ENCODE measurements around the gene ROPN1B.
"Not testable (repeated sequence)": the region's sequence is repeated elsewhere in the genome, so short reads cannot be mapped to it uniquely, and the experiment has no call there.

ROPN1B gene

DNA sequence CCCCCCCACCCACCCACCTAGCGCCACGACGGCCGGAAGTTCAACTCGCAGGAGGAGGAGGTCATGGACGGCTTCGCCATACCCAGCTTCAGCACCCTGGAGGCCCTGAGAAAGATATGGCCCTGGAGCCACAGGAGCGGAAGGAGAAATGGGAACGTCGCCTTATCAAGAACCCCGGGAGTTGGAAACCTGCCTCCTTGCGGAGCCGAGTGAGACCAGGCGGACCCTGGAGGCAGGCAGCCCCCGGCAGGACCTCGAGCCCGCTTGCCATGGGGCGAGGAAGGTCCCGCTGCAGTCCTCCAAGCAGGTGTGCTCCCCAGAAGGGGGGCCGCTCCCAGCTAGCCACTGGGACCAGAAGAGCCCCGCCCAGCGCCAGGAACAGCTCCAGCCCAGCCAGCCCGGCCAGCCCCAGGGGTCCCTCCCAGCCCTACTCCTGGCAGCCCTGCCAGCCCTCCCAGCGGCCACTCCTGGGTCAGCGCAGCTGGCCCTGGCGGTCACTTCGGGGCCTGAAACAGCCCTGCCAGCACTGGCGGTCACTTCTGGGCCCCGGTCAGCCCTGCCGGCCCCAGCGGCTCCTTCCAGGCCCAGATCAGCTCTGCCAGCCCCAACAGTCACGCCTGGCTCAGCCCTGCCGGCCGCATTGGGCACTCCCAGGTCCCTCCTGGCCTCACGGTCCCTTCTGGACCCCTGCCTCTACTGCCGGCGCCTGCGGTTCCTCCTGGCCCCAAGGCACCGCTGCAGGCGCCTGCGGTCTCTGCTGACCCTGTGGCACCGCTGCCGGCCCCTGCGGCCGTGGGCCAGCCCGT is 10.3 kb upstream of the ROPN1B start:
- DNase-seq: no peak

DNA sequence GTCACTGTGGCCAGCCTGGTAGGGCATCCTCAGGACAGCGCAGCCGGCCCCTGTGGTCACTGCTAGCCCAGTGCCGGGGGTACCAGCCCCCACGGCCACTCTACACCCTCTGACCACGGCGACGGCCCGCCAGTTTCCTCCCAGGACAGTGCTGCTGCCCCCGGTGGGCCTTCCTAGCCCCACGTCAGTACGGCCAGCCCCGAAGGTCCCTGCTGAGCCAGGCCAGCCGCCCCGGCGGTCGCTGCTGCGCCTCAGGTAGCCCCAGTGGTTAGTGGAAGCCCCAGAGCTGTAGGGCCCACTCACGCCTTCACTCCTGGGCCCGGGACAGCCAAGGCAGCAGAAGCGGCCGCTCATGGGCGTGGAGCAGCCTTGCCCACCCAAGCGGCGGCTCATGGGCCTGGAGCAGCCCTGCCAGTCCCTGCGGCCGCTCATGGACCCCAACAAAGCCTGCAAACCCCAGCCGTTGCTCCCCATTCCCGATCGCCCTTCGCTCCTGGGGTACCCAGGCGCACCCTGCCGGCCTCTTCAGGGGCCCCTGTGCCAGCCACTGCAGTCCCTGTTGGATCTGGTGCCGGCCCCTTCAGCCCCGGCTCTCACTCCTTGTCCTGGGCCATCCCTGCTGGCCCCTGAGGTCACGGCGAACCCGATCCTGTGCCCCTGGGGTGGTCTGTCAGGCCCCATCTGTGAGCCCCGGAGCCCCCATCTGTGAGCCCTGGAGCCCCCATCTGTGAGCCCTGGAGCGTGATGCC is 9.5 kb upstream of the ROPN1B start:
- no peak for DNase-seq

DNA sequence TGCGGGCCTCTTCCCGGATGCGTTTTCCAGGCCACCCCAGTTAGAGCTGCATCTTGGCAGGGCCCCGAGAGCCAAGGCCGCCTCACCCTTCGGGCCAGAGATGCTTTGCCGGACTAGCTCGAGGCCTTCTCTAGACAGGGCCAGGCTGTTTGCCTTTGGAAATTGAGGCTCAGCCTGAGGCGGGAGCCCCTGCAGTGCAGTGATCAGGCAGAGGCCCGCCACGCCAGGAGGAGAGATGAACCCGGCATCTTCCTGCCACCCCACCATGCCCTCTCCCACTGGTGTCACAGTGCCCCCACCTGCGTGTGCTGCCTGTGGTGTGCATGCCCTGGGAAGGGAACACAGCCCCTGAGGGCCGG is 8.9 kb upstream of the ROPN1B start:
- no peak for DNase-seq

DNA sequence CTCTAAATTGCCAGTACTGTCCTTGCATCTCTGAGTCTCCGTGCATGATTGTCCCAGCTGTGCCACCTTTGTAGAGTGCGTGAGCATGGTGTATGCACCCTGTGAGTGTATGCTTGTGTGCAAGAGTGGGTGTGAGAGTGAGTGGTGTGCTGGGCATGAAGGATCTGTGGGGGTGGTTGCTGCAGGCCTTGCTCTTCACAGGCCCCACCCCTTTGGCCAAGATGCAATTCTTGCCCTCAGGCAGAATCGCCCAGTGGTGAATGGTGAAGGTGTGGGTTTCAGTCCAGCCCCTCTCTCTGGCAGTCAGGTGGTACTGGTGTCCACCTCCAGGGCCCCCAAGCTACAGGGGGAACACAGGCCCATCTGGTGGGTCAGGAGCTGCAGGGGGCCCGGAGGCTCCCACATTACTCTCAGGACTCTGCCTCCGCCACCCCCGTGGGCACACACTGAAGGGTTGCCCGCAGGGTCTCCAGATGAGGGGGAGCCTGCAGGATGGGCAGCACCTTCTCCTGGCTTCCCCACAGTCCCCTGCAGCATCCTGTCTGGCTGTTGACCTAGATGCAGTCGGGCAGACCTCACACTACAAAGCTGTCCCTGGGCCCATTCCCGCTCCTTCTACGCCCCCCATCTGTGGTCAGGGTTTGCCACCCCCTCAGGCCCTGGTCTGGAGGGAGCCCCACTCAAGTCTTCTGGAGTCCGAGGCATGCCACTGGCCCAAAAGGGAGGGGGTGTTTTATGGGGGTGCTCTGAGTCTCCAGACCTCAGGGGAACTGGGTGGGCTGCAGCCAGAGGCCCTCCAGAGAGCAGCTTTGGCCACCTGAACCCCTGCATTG is 8.3 kb upstream of the ROPN1B start:
- no peak for DNase-seq

DNA sequence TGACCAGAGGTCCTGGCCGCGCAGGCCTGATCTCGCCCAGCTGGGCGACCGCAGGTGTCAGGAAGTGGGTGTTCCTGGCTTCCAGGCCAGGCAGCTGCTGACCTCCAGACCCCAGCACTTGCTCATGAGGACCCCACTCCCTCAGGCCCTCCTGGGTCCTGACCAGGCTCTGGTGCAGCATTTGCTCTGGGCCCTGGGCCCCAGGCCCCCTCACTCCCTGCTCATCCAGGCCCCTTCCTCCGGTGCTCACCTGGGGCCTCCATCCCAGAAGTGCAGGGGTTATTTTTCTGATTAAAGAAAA is 7.7 kb upstream of the ROPN1B start:
- DNase-seq: no peak

DNA sequence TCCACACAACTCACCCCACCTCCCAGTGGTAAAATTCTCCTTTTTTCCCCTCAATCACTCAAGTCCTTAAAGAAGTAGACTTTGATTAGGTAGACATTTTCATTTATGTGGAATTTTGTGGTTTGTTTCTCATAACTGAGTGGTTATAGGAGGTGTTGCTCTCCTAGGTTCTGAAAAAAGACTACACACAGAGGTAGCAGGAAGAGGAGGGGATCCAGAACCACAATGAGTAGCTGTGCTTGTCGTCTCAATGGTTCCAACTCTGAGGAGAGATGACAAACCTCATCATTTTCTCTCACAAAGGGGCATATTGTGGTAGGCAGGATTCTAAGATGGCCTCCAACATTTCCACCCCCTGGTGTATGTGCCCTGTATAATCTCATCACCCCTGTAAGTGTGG is 5.1 kb upstream of the ROPN1B start:
- not testable (repeated sequence) for DNase-seq

DNA sequence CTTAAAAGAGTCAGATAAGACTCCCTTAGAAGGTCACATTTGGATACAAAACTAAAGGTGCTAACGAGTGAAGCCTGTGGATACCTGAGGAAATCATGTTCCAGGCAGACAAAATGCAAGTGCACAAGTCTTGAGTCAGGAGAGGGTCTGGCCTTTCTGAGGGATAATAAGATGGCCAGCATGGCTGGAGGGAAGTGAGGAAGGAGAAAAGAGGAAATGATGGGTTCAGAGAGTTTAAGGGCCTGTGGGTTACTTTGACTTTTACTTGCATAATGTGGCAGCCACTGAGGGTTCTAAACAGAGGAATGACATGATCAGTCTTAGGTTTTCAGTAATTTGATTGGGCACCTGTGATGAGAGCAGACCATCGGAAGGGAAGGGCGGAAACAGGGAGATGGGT is 3.5 kb upstream of the ROPN1B start:
- DNase-seq: no peak

DNA sequence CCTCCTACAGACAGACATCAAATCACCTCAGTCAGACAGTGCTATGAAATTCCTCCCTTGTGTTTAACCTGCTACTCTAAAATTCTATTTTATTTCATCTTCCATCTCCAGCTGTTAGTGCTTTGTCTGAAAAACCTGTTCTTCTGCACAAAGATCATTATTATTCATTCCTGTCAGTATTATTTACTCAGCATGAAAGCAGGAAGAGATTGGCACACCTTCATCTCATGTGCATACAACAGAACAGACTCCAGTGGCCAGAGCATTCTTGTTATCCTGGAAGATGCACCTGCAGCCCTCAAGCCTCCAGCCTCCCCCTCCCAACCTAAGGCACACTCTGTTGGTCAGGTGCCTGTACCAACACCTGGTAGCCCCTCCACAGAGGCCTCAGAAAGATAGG is 1.8 kb upstream of the ROPN1B start:
- DNase-seq: no peak

DNA sequence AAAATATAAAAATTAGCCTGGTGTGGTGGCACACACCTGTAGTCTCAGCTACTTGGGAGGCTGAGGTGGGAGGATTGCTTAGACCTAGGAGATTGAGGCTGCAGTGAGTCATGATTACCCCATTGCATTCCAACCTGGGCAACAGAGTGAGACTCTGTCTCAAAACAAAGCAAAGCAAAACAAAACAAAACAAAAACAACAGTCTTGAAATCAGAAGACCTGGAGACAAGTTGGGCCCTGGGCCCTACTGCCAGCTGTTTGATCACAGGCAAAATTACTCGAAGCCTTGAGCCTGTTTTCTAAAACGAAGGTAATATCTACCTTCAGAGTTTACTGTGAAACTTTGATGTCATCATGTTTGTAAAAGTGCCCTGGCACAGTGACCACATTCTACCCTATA is 857 bp upstream of the ROPN1B start:
- not testable (repeated sequence) for DNase-seq

DNA sequence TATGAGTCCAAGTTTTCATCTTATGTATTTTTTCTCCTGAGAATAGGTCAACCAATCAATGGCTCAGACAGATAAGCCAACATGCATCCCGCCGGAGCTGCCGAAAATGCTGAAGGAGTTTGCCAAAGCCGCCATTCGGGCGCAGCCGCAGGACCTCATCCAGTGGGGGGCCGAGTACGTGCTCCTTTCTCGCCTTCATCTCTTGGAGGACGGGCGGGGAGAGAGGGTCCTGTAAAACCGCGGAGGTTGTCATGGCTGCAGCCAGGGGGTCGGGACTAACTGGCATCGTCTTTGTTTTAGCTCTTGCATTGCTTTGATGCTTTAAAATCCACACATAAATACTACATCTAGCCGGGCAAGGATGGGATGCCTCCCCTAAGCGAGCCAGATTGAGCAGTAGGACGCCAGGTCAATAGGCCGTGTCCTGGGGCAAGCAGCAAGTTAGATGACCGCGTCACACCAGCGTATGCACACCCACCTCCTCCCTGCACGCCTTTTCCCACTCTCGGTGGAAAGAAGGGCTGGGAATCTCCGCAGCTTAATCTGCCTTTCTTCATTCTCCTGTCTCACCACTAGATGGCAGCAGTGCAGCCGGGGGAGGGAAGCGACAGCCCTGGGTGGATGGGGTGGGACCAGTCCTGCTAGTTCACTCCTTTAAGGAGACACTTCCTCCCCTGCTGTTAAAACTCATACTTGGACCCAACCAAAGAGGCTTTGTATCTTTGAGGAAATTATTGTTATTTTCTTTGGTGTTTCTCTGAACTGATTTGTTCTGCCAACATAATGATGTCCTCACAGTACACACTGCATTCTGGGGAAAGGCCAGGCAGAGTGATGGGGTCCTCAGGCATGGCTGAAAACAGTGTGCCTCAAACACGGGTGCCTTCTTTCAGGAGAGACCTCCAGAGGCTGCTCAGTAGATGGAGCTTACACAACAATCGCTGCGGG is 3.3 kb downstream of the ROPN1B start:
- DNase-seq: peak; percentile 20

DNA sequence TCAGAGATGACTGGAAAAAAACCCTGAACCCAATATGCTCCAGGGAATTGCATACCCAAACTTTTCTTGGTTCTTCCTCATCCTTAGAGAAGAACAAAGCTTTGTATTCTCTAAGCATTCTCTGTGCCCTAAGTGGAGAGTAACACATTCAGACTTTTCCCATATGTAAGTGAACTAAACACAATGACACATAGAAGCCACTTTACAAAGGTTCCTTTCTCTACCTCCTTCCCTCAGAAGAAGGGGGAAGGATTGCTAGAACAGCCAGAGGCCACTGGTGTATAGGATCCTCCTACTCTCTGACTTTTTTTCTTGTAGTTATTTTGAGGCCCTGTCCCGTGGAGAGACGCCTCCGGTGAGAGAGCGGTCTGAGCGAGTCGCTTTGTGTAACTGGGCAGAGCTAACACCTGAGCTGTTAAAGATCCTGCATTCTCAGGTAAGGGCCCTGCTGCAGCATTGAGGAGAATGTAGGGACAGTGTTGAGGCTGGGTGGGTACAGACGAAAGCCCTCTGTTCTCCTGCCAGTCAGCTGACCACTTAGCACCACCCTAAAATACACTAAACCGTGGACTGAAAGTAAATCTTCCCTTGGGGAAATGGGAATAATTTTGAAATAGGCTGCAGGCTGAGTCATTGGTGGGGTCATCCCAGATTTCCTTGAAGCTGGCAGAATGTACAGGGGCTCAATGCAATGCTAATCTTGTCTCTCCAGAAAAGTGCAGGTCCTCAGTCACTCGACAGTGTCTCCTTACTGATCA is 6.4 kb downstream of the ROPN1B start:
- DNase-seq: not testable (repeated sequence)

DNA sequence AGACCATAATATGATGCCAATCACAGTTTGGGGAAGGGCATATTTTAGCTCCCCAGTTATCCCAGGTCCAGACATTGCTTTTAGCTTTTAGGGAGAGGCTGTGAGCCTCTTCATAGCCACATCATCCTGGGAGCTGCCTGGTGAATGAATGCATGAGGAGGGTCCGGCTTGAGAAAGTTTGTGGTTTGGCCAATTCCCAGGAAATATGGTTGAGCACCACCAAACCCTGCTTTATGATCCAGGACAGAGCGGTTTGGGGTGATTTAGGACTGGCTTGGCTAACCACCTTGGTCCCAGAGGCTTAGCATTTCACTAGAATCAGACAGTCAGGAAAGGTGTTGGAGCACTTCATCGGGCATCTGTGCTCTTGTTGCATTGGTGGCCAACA is 7.0 kb downstream of the ROPN1B start:
- not testable (repeated sequence) for DNase-seq

DNA sequence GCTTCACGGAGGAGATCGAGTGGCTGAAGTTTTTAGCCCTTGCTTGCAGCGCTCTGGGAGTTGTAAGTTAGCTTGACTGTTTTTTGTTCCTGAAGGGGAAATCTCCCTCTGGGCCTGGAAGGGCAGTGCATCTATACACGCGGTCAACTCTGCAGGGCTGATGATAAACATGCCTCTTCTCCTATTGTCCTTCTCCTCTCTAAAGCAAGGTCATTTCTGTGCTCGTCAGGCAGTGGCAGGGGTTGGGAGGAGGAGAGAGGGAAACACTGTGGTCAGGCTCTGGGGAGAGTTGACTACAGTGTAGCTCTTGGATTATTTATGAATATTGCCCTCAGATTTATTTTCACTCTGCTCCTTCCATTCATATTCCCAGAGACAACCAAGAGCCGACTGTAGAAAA is 8.1 kb downstream of the ROPN1B start:
- not testable (repeated sequence) for DNase-seq

DNA sequence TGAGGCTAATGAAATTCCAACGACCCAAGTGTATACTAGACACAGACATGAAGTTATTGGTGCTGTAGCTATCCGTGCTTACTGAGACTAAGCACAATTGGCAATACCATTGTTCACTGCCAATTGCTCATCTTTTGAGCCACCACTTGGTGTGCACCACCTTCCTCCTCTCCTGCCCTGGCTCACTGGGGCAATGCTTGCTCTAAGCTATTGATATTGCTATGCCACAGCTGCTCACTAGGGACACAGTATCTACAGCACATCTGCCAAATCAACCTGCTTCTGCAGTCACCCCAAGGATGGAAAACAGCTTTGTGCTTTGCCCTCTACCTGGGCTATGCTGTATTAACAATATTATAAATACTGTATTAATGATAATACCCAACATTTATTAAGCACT is 16.0 kb downstream of the ROPN1B start:
- not testable (repeated sequence) for DNase-seq

DNA sequence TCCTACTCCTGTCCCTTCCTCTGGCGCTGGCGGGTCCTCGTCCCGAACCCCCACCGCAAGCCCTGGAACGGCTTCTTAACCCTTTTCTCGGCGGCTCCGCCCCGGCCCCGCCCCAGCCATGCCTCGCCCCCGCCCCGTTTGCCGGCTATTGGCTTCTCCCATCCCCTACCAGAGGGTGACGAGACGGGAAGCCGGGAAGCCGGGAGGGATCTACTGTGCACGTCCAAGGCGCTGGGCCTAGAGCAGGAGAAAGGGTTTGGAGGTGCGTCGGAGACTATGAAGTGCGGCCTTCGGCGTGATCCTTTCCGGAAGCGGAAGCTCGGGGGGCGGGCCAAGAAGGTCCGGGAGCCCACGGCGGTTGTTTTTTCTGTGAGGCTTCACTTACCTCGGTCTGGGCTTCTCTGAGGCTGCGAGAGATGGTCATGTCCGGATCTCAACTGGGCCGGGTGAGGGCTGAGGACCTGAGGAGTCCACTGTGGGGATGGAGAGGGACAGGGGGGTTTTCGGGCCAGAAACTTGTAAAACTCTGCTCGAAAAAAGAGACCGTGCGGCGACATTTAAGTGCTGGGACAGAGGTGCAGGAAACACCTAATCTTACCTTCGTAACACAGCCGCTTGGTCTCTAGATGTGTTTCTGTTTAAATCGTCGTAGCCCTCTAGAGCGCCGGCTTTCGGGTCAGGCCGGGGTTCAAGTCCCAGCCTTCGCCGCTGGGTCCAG is 21.4 kb downstream of the ROPN1B start:
- DNase-seq: peak; percentile 65

DNA sequence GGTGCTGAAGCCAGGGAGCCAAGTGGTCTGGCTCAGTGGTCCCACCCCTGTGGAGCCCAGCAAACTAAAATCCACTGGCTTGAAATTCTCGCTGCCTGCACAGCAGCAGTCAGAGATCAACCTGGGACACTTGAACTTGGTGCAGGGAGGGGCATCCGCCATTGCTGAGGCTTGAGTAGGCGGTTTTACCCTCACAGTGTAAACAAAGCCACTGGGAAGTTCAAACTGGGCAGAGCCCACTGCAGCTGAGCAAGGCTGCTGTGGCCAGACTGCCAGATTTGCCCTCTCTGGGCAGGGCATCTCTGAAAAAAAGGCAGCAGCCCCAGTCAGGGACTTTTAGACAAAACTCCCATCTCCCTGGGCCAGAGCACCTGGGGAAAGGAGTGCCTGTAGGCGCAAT is 27.8 kb downstream of the ROPN1B start:
- DNase-seq: not testable (repeated sequence)

DNA sequence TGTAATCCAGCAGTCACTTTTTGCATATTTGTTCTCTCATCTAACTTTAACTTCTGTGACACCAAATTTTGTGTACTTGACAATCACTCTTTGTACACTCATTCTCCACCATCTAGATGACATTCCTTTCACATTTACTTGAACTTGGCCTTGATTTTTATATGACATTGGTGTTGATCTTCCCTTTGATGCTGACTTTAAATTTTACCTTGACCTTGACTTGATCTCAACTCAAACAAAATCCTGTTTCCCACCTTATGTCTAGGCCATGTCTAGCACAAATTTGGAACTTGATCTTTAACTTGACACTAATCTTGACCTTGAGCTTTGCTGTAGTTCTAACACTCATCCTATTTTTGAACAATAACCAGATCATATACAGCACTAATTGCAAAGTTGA is 33.2 kb downstream of the ROPN1B start:
- no peak for DNase-seq

DNA sequence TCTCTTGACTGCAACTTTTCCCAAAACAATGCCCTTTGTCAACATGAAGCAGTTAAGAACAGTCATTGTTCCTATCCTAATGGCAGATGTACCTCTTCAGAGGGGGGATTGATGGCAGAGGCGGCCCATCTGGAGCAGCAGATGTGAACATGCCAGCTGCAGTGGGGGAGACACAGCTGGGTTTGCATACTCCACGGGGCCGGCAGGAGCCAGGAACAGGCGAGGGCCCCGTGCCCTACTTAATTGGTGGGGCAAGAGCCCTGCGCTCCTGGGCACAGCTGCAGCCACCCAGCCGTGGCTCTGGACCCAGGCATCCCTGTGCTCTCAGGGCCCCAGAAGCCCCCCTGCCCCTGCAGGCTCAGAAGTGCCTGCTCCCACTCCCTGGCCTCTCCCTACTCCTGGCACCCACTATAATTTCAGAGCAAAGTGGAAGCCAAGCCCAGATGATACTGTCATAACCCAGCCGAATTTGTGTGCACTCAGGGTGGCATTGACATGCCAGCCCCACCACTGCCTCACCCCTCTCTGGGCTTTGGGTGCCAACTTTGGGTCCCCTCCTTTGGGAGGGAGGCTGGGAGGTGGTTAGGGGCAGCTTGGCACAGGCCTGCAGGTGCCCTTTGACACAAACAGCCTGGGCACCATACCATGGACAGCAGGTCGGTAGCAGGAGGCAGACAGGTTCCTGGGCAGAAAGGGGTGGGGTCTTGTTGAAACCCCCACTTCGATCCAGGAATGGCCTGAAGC is 34.6 kb downstream of the ROPN1B start:
- no peak for DNase-seq

DNA sequence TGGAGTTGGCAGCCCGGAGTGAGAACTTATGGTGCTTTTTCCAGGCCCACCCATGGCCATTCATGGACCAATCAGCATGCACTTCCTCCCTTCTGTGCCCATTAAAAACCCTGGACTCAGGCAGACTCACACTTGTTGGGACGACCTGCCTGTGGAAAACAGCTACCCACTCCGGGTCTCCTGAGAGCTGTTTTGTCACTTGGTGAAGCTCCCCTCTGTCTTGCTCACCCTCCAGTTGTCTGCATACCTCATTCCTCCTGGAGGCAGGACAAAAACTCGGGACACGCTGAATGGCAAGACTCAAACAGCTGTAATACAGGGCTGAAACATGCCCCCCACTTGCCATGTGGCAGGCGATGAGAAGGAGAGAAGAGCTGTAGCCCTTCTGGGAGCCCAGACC is 35.2 kb downstream of the ROPN1B start:
- no peak for DNase-seq

DNA sequence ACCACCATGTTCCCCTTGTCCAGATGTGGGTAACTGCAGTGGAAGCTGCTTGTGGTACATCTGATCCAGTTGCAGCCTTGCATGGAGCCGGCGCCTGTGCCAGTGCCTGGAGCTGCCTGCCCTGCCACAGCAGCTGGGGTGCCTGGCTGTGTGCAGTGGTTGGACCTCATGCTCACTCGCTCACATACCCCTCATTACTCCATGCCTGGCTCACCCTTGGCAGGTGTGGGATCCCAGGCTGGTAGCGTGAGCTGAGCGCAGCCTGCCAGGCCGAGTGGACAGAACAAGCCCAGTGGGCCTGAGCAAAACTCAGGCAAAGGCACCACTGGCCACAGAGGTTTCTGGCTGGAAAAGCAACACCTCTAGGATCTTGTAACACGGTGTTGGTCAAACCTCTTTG is 35.7 kb downstream of the ROPN1B start:
- DNase-seq: no peak

Data from activated CD8-positive, alpha-beta memory T cell treated with anti-CD3 and anti-CD28 coated beads, Interleukin-2, amount 50 U/mL, for 4 hours (primary cell).